HCT116 (cell line): Measurements from ENCODE around the gene KIAA1671. TPM values are rescaled to one million over a fixed set of nuclear protein-coding genes. Genes with fewer than 3 reads are reported as not detected.

Experiments used
- ATAC-seq: fragments of 200-7000 bp; cut with Tn5 transposase; 2 replicates; pipeline ENCODE4 v1.9.1; 2020; ENCODE audit warnings: mild to moderate bottlenecking, moderate library complexity
- BruUV-seq: library from RNA; stranded (reverse); fragments of 400-500 nt; replicated peaks from 2 replicates; lab custom pipeline; 2021; lab: Mats Ljungman, UMichigan
- CTCF ChIA-PET: fragments of 300-600 bp; sonication (Branson Sonifier 250); formaldehyde crosslinking; loops from one replicate; lab custom pipeline; 2021; ENCODE audit warnings: antibody characterized with exemption; lab: Charles Lee
- POLR2A ChIA-PET: fragments of 300-600, 350-600 bp; sonication (Branson Sonifier 250); formaldehyde crosslinking; loops from one replicate; lab custom pipeline; 2021; ENCODE audit warnings: antibody characterized with exemption; lab: Charles Lee
- RAD21 ChIA-PET, 2 experiments: fragments of 300-600 bp; sonication (Branson Sonifier 250); formaldehyde crosslinking; loops; one replicate each; lab custom pipeline; 2023; ENCODE audit warnings: low total read pairs in 2 of 2; ENCODE audit not compliant: uncharacterized antibody in 2 of 2, unreplicated experiment in 2 of 2, low non-redundant PET in 1 of 2; lab: Charles Lee
- DNase-seq: peaks from one replicate; pipeline ENCODE4 v3.0.0-alpha.2; 2010; ENCODE audit warnings: low read depth, low spot score
- H2AFZ ChIP-seq: fragments of 200-600 bp; shearing (Covaris generic), sonication (generic); 2 replicates; pipeline ENCODE4 v1.6.1; 2017; ENCODE audit warnings: low read depth, mixed run types, mixed read lengths, antibody characterized with exemption, low read length; ENCODE audit not compliant: poor library complexity, severe bottlenecking
- H3K27ac ChIP-seq: 2 replicates; pipeline ENCODE4 v1.5.1; 2012; ENCODE audit warnings: low read depth, low read length
- H3K27me3 ChIP-seq: fragments of 200-600 bp; sonication (generic); 2 replicates; pipeline ENCODE4 v1.6.1; 2016; ENCODE audit warnings: mixed run types, low read length, mixed read lengths; ENCODE audit not compliant: insufficient read depth
- H3K36me3 ChIP-seq, 2 experiments: fragments of 200-500 bp in 1 of 2; fragments of 200-600 bp in 1 of 2; sonication (Bioruptor generic) in 1 of 2; sonication (generic) in 1 of 2; 2 replicates each; pipeline versions ENCODE4 v1.5.1 to v1.6.1; 2014 to 2016; ENCODE audit warnings: low read length in 2 of 2, inconsistent platforms in 1 of 2, mixed read lengths in 1 of 2, mixed run types in 1 of 2; ENCODE audit not compliant: insufficient read depth in 2 of 2, control insufficient read depth in 1 of 2
- H3K4me1 ChIP-seq, 2 experiments: fragments of 200-600 bp in 1 of 2; sonication (generic) in 1 of 2; 2 replicates each; pipeline versions ENCODE4 v1.5.1 to v1.6.1; 2012 to 2017; ENCODE audit warnings: low read length in 2 of 2, inconsistent platforms in 1 of 2, mild to moderate bottlenecking in 1 of 2, mixed read lengths in 1 of 2, mixed run types in 1 of 2, moderate library complexity in 1 of 2; ENCODE audit not compliant: insufficient read depth in 2 of 2, control insufficient read depth in 1 of 2
- H3K4me2 ChIP-seq: fragments of 200-600 bp; sonication (generic); 2 replicates; pipeline ENCODE4 v1.6.1; 2017; ENCODE audit warnings: mixed run types, low read length, mixed read lengths
- H3K4me3 ChIP-seq, 2 experiments: fragments of 200-600 bp in 1 of 2; sonication (generic) in 1 of 2; replicated peaks in 1 of 2; 2 replicates each; pipeline ENCODE4 v1.5.1; 2011 to 2016; ENCODE audit warnings: low read length in 2 of 2, control low read depth in 1 of 2, low read depth in 1 of 2, mild to moderate bottlenecking in 1 of 2, mixed read lengths in 1 of 2, mixed run types in 1 of 2
- H3K79me2 ChIP-seq: fragments of 200-600 bp; sonication (generic); 2 replicates; pipeline ENCODE4 v1.6.1; 2017; ENCODE audit warnings: mild to moderate bottlenecking, mixed run types, low read length, moderate library complexity, mixed read lengths; ENCODE audit not compliant: insufficient read depth
- H3K9ac ChIP-seq: fragments of 200-600 bp; sonication (generic); 2 replicates; pipeline ENCODE4 v1.6.1; 2016; ENCODE audit warnings: low read length, mixed read lengths
- H3K9me2 ChIP-seq: fragments of 200-600 bp; sonication (generic), shearing (Covaris generic); 2 replicates; pipeline ENCODE4 v1.6.1; 2017; ENCODE audit warnings: mixed run types, mild to moderate bottlenecking, moderate library complexity; ENCODE audit not compliant: insufficient read depth
- H3K9me3 ChIP-seq, 2 experiments: fragments of 200-500 bp in 1 of 2; fragments of 200-600 bp in 1 of 2; sonication (Bioruptor generic) in 1 of 2; sonication (generic) in 1 of 2; 2 replicates each; pipeline ENCODE4 v1.6.1; 2014 to 2017; ENCODE audit warnings: low read length in 2 of 2, mixed read lengths in 2 of 2, inconsistent platforms in 1 of 2, low read depth in 1 of 2, mild to moderate bottlenecking in 1 of 2, mixed run types in 1 of 2, moderate library complexity in 1 of 2; ENCODE audit not compliant: control insufficient read depth in 1 of 2, insufficient read depth in 1 of 2
- H4K20me1 ChIP-seq: fragments of 200-600 bp; sonication (generic), shearing (Covaris generic); 2 replicates; pipeline ENCODE4 v1.6.1; 2017; ENCODE audit warnings: mixed run types, mild to moderate bottlenecking, moderate library complexity; ENCODE audit not compliant: insufficient read depth
- CBX3 ChIP-seq: IDR thresholded peaks from 2 replicates; pipeline ENCODE4 v1.6.1; 2012; ENCODE audit warnings: low read depth
- EZH2phosphoT487 ChIP-seq: fragments of 200-600 bp; IDR thresholded peaks from 2 replicates; pipeline ENCODE4 v1.6.1; 2018; ENCODE audit warnings: antibody characterized with exemption, borderline replicate concordance
- FOSL1 ChIP-seq: IDR thresholded peaks from 2 replicates; pipeline ENCODE4 v1.6.1; 2012; ENCODE audit warnings: low read depth
- SIN3A ChIP-seq: IDR thresholded peaks from 2 replicates; pipeline ENCODE4 v1.6.1; 2012; ENCODE audit warnings: low read depth
- YY1 ChIP-seq: IDR thresholded peaks from 2 replicates; pipeline ENCODE4 v1.6.1; 2011; ENCODE audit warnings: low read length, low read depth, moderate library complexity, mild to moderate bottlenecking; ENCODE audit not compliant: insufficient replicate concordance; ENCODE audit errors: extremely low read depth
- ZFX ChIP-seq: fragments of 450-650 bp; IDR thresholded peaks from 2 replicates; pipeline ENCODE4 v1.6.1; 2017
- intact Hi-C: fragments of 100-400 bp; cut with micrococcal nuclease; formaldehyde crosslinking; loops from 2 replicates; pipeline ENCODE4 v1.10.0; 2022
- total RNA-seq: library from RNA; stranded (reverse); gene quantifications from one replicate; pipeline ENCODE4 v1.2.1, GENCODE V29; 2021; ENCODE audit not compliant: unreplicated experiment
- TF ChIP-seq, protein P1 (sequence below): IDR thresholded peaks from 2 replicates; pipeline ENCODE4 v1.6.1; 2012; ENCODE audit warnings: low read depth
- TF ChIP-seq, protein P2 (sequence below), 3 experiments: fragments of 200-600 bp in 1 of 3; sonication (generic) in 1 of 3; IDR thresholded peaks in 2 of 3; conservative IDR thresholded peaks in 1 of 3; 2 replicates each; pipeline ENCODE4 v1.5.1; 2012 to 2017; ENCODE audit warnings: low read depth in 2 of 3, low read length in 2 of 3, antibody characterized with exemption in 1 of 3, borderline replicate concordance in 1 of 3, control low read depth in 1 of 3, mild to moderate bottlenecking in 1 of 3, mixed read lengths in 1 of 3, mixed run types in 1 of 3, moderate library complexity in 1 of 3; ENCODE audit not compliant: insufficient read depth in 1 of 3

The KIAA1671 gene
- total RNA-seq, 1 experiment from 2014 or later = 36.8 TPM

DNA sequence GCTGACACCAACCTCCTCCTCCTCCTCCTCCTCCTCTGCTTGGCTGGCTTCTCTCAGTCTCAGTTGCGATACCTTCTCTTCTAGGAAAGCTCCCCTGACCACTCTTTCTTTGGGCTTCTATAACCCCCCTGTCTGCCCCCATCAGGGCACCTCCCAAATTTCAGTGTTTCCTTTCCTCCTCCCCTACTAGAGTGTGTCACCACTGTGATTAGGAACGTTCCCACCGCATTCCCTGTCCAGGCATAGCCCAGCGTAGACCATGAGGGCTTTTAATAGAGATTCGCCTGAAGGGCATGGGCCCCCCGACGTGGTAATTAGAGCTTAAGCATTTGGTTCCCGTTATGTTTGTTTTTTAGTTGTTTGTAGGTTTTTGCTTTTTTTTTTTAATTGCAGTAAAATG lies 65.5 kb downstream of the KIAA1671 start:
- ChIA-PET RAD21 (no interaction called here), CTCF (no interaction called here), POLR2A (no interaction called here)
- peaks cover 1% of the 10 kb centered on the region; the same call in 1 of the 2 replicates for H3K79me2 ChIP-seq
- DNase-seq (no peak), ATAC-seq (no peak)
- no peak overlapping the region for H3K9ac ChIP-seq
- H3K4me2 ChIP-seq = no peak overlapping the region
- no peak overlapping the region for H3K27ac ChIP-seq
- BruUV-seq = no TSS peak
- no peaks in the 10 kb centered on the region for H3K9me3 ChIP-seq
- H3K9me2 ChIP-seq = no peaks in the 10 kb centered on the region
- no peak for TF ChIP-seq SIN3A
- no peak for TF ChIP-seq EZH2phosphoT487
- TF ChIP-seq YY1 = no peak
- TF ChIP-seq, protein P1, sequence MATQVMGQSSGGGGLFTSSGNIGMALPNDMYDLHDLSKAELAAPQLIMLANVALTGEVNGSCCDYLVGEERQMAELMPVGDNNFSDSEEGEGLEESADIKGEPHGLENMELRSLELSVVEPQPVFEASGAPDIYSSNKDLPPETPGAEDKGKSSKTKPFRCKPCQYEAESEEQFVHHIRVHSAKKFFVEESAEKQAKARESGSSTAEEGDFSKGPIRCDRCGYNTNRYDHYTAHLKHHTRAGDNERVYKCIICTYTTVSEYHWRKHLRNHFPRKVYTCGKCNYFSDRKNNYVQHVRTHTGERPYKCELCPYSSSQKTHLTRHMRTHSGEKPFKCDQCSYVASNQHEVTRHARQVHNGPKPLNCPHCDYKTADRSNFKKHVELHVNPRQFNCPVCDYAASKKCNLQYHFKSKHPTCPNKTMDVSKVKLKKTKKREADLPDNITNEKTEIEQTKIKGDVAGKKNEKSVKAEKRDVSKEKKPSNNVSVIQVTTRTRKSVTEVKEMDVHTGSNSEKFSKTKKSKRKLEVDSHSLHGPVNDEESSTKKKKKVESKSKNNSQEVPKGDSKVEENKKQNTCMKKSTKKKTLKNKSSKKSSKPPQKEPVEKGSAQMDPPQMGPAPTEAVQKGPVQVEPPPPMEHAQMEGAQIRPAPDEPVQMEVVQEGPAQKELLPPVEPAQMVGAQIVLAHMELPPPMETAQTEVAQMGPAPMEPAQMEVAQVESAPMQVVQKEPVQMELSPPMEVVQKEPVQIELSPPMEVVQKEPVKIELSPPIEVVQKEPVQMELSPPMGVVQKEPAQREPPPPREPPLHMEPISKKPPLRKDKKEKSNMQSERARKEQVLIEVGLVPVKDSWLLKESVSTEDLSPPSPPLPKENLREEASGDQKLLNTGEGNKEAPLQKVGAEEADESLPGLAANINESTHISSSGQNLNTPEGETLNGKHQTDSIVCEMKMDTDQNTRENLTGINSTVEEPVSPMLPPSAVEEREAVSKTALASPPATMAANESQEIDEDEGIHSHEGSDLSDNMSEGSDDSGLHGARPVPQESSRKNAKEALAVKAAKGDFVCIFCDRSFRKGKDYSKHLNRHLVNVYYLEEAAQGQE = no peak
- TF ChIP-seq CBX3 = no peak
- TF ChIP-seq FOSL1 = no peak
- no peak for TF ChIP-seq ZFX
- TF ChIP-seq, protein P2, sequence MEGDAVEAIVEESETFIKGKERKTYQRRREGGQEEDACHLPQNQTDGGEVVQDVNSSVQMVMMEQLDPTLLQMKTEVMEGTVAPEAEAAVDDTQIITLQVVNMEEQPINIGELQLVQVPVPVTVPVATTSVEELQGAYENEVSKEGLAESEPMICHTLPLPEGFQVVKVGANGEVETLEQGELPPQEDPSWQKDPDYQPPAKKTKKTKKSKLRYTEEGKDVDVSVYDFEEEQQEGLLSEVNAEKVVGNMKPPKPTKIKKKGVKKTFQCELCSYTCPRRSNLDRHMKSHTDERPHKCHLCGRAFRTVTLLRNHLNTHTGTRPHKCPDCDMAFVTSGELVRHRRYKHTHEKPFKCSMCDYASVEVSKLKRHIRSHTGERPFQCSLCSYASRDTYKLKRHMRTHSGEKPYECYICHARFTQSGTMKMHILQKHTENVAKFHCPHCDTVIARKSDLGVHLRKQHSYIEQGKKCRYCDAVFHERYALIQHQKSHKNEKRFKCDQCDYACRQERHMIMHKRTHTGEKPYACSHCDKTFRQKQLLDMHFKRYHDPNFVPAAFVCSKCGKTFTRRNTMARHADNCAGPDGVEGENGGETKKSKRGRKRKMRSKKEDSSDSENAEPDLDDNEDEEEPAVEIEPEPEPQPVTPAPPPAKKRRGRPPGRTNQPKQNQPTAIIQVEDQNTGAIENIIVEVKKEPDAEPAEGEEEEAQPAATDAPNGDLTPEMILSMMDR (IDR thresholded peaks at IDR 0.05 in 2 of 3, conservative IDR thresholded peaks at IDR 0.05 in 1 of 3; ENCODE audit: borderline replicate concordance in 1 of 3, insufficient read depth in 1 of 3, low read depth in 2 of 3, low read length in 2 of 3) = no peak
- H2AFZ ChIP-seq = no peak overlapping the region
- H3K36me3 ChIP-seq = peaks cover 0 to 3% of the 10 kb centered on the region in 2 experiments; a peak in 1 of 4 replicates
- H4K20me1 ChIP-seq = no peaks in the 10 kb centered on the region
- H3K4me1 ChIP-seq = no peaks in the 10 kb centered on the region; a peak in 1 of 4 replicates
- H3K4me3 ChIP-seq = no peak overlapping the region
- intact Hi-C loops = no loop called here
- no peaks in the 10 kb centered on the region for H3K27me3 ChIP-seq
